ENCODE results near the gene BHLHE41.

The BHLHE41 gene

GRCh38 chr12:26095186-26095585, 29.7 kb downstream of the BHLHE41 start:
- Histone ChIP-seq H3K27ac (ENCODE audit: low read depth, low read length) (no peak overlapping the region), H3K4me3 (ENCODE audit: low read depth, low read length) (no peak overlapping the region), H3K9ac (ENCODE audit: low read depth, low read length) (no peak overlapping the region), H3K27me3 (ENCODE audit: control insufficient read depth, insufficient read depth, low read length) (no peaks in the 10 kb centered on the region), H3K4me1 (ENCODE audit: control insufficient read depth, insufficient read depth, low read length) (peaks cover 5% of the 10 kb centered on the region; the same call in 1 of the 2 replicates), H3K36me3 (ENCODE audit: control insufficient read depth, insufficient read depth, low read length) (no peaks in the 10 kb centered on the region), H3K9me3 (ENCODE audit: control insufficient read depth, insufficient read depth, low read length) (no peaks in the 10 kb centered on the region)

- Histone ChIP-seq H3K4me3 (ENCODE audit: low read depth, low read length) (no peak overlapping the region), H3K36me3 (ENCODE audit: control insufficient read depth, insufficient read depth, low read length) (no peaks in the 10 kb centered on the region), H3K9ac (ENCODE audit: low read depth, low read length) (no peak overlapping the region), H3K27ac (ENCODE audit: low read depth, low read length) (no peak overlapping the region), H3K4me1 (ENCODE audit: control insufficient read depth, insufficient read depth, low read length) (peaks cover 4% of the 10 kb centered on the region; the same call in 1 of the 2 replicates), H3K27me3 (ENCODE audit: control insufficient read depth, insufficient read depth, low read length) (no peaks in the 10 kb centered on the region), H3K9me3 (ENCODE audit: control insufficient read depth, insufficient read depth, low read length) (no peaks in the 10 kb centered on the region)
These were observed 32.3 kb downstream of the BHLHE41 start for GRCh38 chr12:26092346-26093105.

GRCh38 chr12:26091822-26092221, 33.0 kb downstream of the BHLHE41 start:
- H3K36me3 ChIP-seq (ENCODE audit: control insufficient read depth, insufficient read depth, low read length): no peaks in the 10 kb centered on the region
- no peaks in the 10 kb centered on the region for H3K4me1 ChIP-seq (ENCODE audit: control insufficient read depth, insufficient read depth, low read length)
- no peaks in the 10 kb centered on the region for H3K27me3 ChIP-seq (ENCODE audit: control insufficient read depth, insufficient read depth, low read length)

GRCh38 chr12:26090836-26091510, 33.9 kb downstream of the BHLHE41 start:
- no peak overlapping the region for H3K9ac ChIP-seq (ENCODE audit: low read depth, low read length)
- H3K4me1 ChIP-seq (ENCODE audit: control insufficient read depth, insufficient read depth, low read length): no peaks in the 10 kb centered on the region
- no peaks in the 10 kb centered on the region for H3K27me3 ChIP-seq (ENCODE audit: control insufficient read depth, insufficient read depth, low read length)
- H3K9me3 ChIP-seq (ENCODE audit: control insufficient read depth, insufficient read depth, low read length): no peaks in the 10 kb centered on the region
- H3K27ac ChIP-seq (ENCODE audit: low read depth, low read length): no peak overlapping the region
- no peaks in the 10 kb centered on the region for H3K36me3 ChIP-seq (ENCODE audit: control insufficient read depth, insufficient read depth, low read length)
- H3K4me3 ChIP-seq (ENCODE audit: low read depth, low read length): no peak overlapping the region

More at GRCh38 chr12:26091822-26092221, 33.0 kb downstream of the BHLHE41 start:
- Histone ChIP-seq H3K27ac (ENCODE audit: low read depth, low read length) (no peak overlapping the region), H3K9ac (ENCODE audit: low read depth, low read length) (no peak overlapping the region), H3K9me3 (ENCODE audit: control insufficient read depth, insufficient read depth, low read length) (no peaks in the 10 kb centered on the region), H3K4me3 (ENCODE audit: low read depth, low read length) (no peak overlapping the region)

DNA sequence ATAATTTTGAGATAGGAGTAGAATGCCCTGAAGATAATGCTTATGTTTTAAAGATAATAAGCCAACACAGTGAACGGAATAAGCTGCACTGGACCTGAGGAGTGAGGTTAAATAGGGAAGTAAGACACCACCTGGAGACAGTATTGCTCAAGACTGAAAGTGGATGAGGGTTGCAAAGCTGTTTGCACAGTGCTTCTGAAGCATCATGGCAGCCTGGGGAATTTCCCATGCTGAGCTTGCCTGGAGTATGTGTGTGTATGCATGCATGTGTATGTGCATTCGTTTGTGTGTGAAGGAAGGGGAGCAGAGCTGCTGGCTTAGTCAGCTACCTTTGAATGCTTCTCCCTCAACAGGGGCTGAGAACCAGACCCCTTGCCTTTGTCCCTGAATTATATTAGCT, 35.8 kb downstream of the BHLHE41 start:
- Histone ChIP-seq H3K36me3 (ENCODE audit: control insufficient read depth, insufficient read depth, low read length) (no peaks in the 10 kb centered on the region), H3K9me3 (ENCODE audit: control insufficient read depth, insufficient read depth, low read length) (no peaks in the 10 kb centered on the region), H3K27me3 (ENCODE audit: control insufficient read depth, insufficient read depth, low read length) (no peaks in the 10 kb centered on the region), H3K9ac (ENCODE audit: low read depth, low read length) (no peak overlapping the region), H3K4me3 (ENCODE audit: low read depth, low read length) (no peak overlapping the region), H3K27ac (ENCODE audit: low read depth, low read length) (no peak overlapping the region), H3K4me1 (ENCODE audit: control insufficient read depth, insufficient read depth, low read length) (no peaks in the 10 kb centered on the region)

GRCh38 chr12:26086936-26087335, 37.9 kb downstream of the BHLHE41 start:
- H3K9me3 ChIP-seq (ENCODE audit: control insufficient read depth, insufficient read depth, low read length): peaks cover 5% of the 10 kb centered on the region; the same call in 1 of the 2 replicates
- no peaks in the 10 kb centered on the region for H3K36me3 ChIP-seq (ENCODE audit: control insufficient read depth, insufficient read depth, low read length)
- no peaks in the 10 kb centered on the region for H3K27me3 ChIP-seq (ENCODE audit: control insufficient read depth, insufficient read depth, low read length)
- H3K4me1 ChIP-seq (ENCODE audit: control insufficient read depth, insufficient read depth, low read length): no peaks in the 10 kb centered on the region
- no peak overlapping the region for H3K9ac ChIP-seq (ENCODE audit: low read depth, low read length)
- H3K27ac ChIP-seq (ENCODE audit: low read depth, low read length): no peak overlapping the region
- no peak overlapping the region for H3K4me3 ChIP-seq (ENCODE audit: low read depth, low read length)

DNA sequence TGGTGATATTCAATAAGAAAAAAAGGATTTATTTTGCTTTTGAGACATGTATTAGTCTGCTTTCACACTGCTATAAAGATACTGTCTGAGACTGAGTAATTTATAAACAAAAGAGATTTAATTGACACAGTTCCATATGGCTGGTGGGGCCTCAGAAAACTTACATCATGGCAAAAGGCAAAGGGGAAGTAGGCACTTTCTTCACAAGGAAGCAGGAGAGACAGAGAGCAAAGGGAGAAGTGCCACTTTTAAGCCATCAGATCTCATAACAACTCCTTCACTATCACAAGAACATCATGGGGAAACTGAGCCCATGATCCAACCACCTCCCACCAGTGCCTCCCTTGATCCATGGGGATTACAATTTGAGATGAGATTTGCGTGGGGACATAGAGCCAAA, 43.9 kb downstream of the BHLHE41 start:
- no peaks in the 10 kb centered on the region for H3K36me3 ChIP-seq (ENCODE audit: control insufficient read depth, insufficient read depth, low read length)
- peaks cover 8% of the 10 kb centered on the region; the same call in 1 of the 2 replicates for H3K9me3 ChIP-seq (ENCODE audit: control insufficient read depth, insufficient read depth, low read length)
- no peaks in the 10 kb centered on the region for H3K4me1 ChIP-seq (ENCODE audit: control insufficient read depth, insufficient read depth, low read length)
- H3K27ac ChIP-seq (ENCODE audit: low read depth, low read length): no peak overlapping the region
- H3K9ac ChIP-seq (ENCODE audit: low read depth, low read length): no peak overlapping the region
- H3K27me3 ChIP-seq (ENCODE audit: control insufficient read depth, insufficient read depth, low read length): no peaks in the 10 kb centered on the region
- no peak overlapping the region for H3K4me3 ChIP-seq (ENCODE audit: low read depth, low read length)

- H3K36me3 ChIP-seq (ENCODE audit: control insufficient read depth, insufficient read depth, low read length): no peaks in the 10 kb centered on the region
- peaks cover 8% of the 10 kb centered on the region; the same call in 1 of the 2 replicates for H3K9me3 ChIP-seq (ENCODE audit: control insufficient read depth, insufficient read depth, low read length)
- H3K27me3 ChIP-seq (ENCODE audit: control insufficient read depth, insufficient read depth, low read length): no peaks in the 10 kb centered on the region
- no peak overlapping the region for H3K27ac ChIP-seq (ENCODE audit: low read depth, low read length)
- no peak overlapping the region for H3K4me3 ChIP-seq (ENCODE audit: low read depth, low read length)
- H3K9ac ChIP-seq (ENCODE audit: low read depth, low read length): no peak overlapping the region
- H3K4me1 ChIP-seq (ENCODE audit: control insufficient read depth, insufficient read depth, low read length): no peaks in the 10 kb centered on the region
These were observed 46.7 kb downstream of the BHLHE41 start for GRCh38 chr12:26077915-26078702.

All from HUES48 (cell line).